GM23338 (cell line): ENCODE data around the gene PFKFB3.
"Not testable (repeated sequence)": the region's sequence is repeated elsewhere in the genome, so short reads cannot be mapped to it uniquely, and the experiment has no call there.

Experiments
- CREB1 ChIP-seq: fragments of 250-450 bp; sonication (Bioruptor Pico); IDR thresholded peaks from 2 replicates; pipeline ENCODE4 v1.5.0; 2020; ENCODE audit warnings: low read depth, mild to moderate bottlenecking, moderate library complexity
- CTCF ChIP-seq, 2 experiments: fragments of 200-600 bp in 1 of 2; sonication (generic) in 1 of 2; conservative IDR thresholded peaks; 2 replicates each; pipeline versions ENCODE4 v1.5.1 to v1.6.1; 2016 to 2017; ENCODE audit warnings: antibody characterized with exemption in 2 of 2, low read depth in 2 of 2, mild to moderate bottlenecking in 2 of 2, moderate library complexity in 1 of 2
- EZH2 ChIP-seq: fragments of 200-600 bp; sonication (generic); IDR thresholded peaks from one replicate; pipeline ENCODE4 v1.8.0; 2017; ENCODE audit warnings: antibody characterized with exemption, mild to moderate bottlenecking, low read depth; ENCODE audit not compliant: unreplicated experiment
- EZH2phosphoT487 ChIP-seq: fragments of 200-600 bp; sonication (generic); IDR thresholded peaks from one replicate; pipeline ENCODE4 v1.8.1; 2018; ENCODE audit warnings: antibody characterized with exemption; ENCODE audit not compliant: unreplicated experiment
- JUNB ChIP-seq: IDR thresholded peaks from one replicate; pipeline ENCODE4 v1.6.1; 2016; ENCODE audit warnings: antibody characterized with exemption; ENCODE audit not compliant: unreplicated experiment
- POLR2AphosphoS5 ChIP-seq: IDR thresholded peaks from 2 replicates; pipeline ENCODE4 v1.6.1; 2016; ENCODE audit warnings: antibody characterized with exemption, low read depth
- STAT1 ChIP-seq: IDR thresholded peaks from one replicate; pipeline ENCODE4 v1.6.1; 2016; ENCODE audit warnings: antibody characterized with exemption; ENCODE audit not compliant: unreplicated experiment
- ZNF114 ChIP-seq: fragments of 250-450 bp; sonication (Bioruptor Pico); IDR thresholded peaks from 2 replicates; pipeline ENCODE4 v1.5.0; 2020; ENCODE audit warnings: mild to moderate bottlenecking, moderate library complexity

- TF ChIP-seq CTCF (conservative IDR thresholded peaks at IDR 0.05; ENCODE audit: low read depth in 2 of 2); EZH2; POLR2AphosphoS5; CREB1 (CRISPR knock-in tag); JUNB; EZH2phosphoT487; ZNF114 (CRISPR knock-in tag); STAT1: not testable (repeated sequence)
These were observed 87.9 kb downstream of the PFKFB3 start for GRCh38 chr10:6290621-6291020.
